ENCODE measurements around the gene GRID2IP. TPM values are rescaled to one million over a fixed set of nuclear protein-coding genes. Genes with fewer than 3 reads are reported as not detected.
A peak's percentile ranks its signal among the peaks of the same experiment; 100 is the strongest.

GRID2IP gene
- total RNA-seq, 4 donors from 2014 or later, result 0.21 to 0.49 TPM; not detected in 2

GRCh38 chr7:6533893-6534495 is 17.3 kb downstream of the GRID2IP start:
- Histone ChIP-seq H3K9me3 (no peaks in the 10 kb centered on the region), H3K36me3 (no peaks in the 10 kb centered on the region), H3K27ac (no peak overlapping the region), H3K4me3 (no peak overlapping the region), H3K27me3 (peaks cover 0 to 24% of the 10 kb centered on the region in 2 donors), H3K4me1 (no peaks in the 10 kb centered on the region)
- no peak for DNase-seq
- intact Hi-C loops (cut with DNase I; ENCODE audit: low total_unique reads), result no loop called here
- TF ChIP-seq, protein P1, sequence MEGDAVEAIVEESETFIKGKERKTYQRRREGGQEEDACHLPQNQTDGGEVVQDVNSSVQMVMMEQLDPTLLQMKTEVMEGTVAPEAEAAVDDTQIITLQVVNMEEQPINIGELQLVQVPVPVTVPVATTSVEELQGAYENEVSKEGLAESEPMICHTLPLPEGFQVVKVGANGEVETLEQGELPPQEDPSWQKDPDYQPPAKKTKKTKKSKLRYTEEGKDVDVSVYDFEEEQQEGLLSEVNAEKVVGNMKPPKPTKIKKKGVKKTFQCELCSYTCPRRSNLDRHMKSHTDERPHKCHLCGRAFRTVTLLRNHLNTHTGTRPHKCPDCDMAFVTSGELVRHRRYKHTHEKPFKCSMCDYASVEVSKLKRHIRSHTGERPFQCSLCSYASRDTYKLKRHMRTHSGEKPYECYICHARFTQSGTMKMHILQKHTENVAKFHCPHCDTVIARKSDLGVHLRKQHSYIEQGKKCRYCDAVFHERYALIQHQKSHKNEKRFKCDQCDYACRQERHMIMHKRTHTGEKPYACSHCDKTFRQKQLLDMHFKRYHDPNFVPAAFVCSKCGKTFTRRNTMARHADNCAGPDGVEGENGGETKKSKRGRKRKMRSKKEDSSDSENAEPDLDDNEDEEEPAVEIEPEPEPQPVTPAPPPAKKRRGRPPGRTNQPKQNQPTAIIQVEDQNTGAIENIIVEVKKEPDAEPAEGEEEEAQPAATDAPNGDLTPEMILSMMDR (IDR thresholded peaks at IDR 0.05), result no peak
- TF ChIP-seq POLR2A (IDR thresholded peaks at IDR 0.05), result no peak

DNA sequence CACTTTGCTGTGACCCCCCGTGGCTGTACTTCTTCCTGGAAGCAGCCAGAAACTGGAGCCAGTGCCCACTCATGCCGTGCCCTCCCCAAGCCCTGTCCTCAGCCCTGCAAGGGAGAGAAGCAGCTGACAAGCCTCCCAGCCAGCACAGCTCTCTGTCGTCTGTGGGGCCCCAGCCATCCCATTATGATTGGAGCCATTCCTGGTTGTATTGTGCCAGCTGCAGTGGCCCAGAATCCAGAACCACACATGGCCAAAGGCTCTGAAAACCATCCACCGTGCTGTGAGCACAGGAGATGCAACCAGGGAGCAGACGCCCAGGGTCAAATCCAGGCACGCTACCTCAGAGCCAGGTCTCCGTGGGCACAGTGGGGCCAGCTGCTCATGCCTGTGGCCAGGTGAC is 18.7 kb downstream of the GRID2IP start:
- Histone ChIP-seq H3K4me1 (no peaks in the 10 kb centered on the region), H3K4me3 (no peak overlapping the region), H3K27me3 (peaks cover 0 to 21% of the 10 kb centered on the region in 2 donors), H3K36me3 (no peaks in the 10 kb centered on the region), H3K9me3 (no peaks in the 10 kb centered on the region), H3K27ac (no peak overlapping the region)
- DNase-seq, result no peak
- TF ChIP-seq, protein P1 (IDR thresholded peaks at IDR 0.05), result no peak
- TF ChIP-seq POLR2A (IDR thresholded peaks at IDR 0.05), result no peak
- intact Hi-C loops (cut with DNase I; ENCODE audit: low total_unique reads), result no loop called here

DNA sequence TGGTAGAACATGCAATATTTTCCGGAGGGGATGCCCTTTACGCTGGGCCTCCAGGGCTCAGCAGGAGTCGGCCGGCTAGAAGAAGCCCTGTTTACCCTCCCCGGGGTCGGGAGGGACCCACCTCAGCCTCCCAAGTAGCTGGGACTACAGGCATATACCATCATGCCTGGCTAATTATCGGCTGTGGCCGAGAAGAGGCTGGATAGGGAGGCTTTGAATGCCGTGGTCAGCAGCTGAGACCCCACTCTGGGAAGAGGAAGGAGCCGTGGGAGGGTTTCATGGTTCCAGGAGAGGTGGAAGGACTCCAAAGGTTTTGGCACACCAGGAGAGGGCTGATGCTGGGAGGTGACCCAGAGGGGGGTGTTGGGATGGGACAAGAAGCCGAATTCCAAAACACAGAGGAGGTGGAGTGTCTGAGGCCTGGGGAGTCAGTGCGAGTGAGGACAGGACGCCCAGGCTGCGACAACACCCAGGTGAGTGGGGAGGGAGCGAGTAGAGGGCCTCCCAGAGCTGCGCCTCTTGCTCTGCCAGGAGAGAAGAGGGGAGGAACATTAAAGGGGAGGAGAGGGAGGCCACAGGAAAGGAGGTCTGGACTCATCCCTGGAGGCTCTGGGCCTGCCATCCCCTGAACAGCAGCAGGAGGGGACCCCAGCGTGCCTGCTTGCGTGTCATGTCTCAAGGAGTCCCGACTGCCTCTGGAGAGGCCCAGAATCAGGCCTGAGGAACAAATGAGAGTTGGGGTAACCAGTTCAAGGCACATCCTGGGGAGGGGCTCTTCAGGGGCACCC is 19.6 kb downstream of the GRID2IP start:
- Histone ChIP-seq H3K4me3 (no peak overlapping the region), H3K9me3 (no peaks in the 10 kb centered on the region), H3K27ac (no peak overlapping the region), H3K4me1 (peaks cover 0 to 4% of the 10 kb centered on the region in 2 donors), H3K27me3 (peaks cover 0 to 21% of the 10 kb centered on the region in 2 donors), H3K36me3 (no peaks in the 10 kb centered on the region)
- intact Hi-C loops (cut with DNase I; ENCODE audit: low total_unique reads), result no loop called here
- TF ChIP-seq POLR2A (IDR thresholded peaks at IDR 0.05), result no peak
- TF ChIP-seq, protein P1 (IDR thresholded peaks at IDR 0.05), result no peak
- DNase-seq, result no peak

- Histone ChIP-seq H3K27me3 (peaks cover 0 to 20% of the 10 kb centered on the region in 2 donors), H3K4me1 (peaks cover 0 to 4% of the 10 kb centered on the region in 2 donors)
- intact Hi-C loops (cut with DNase I; ENCODE audit: low total_unique reads), result no loop called here
Measured at GRCh38 chr7:6530626-6531491, 20.4 kb downstream of the GRID2IP start.

More at GRCh38 chr7:6530626-6531491, 20.4 kb downstream of the GRID2IP start:
- TF ChIP-seq, protein P1 (IDR thresholded peaks at IDR 0.05), result no peak
- no peak for TF ChIP-seq POLR2A (IDR thresholded peaks at IDR 0.05)
- DNase-seq, result no peak
- H3K27ac ChIP-seq, result no peak overlapping the region
- no peaks in the 10 kb centered on the region for H3K36me3 ChIP-seq
- no peaks in the 10 kb centered on the region for H3K9me3 ChIP-seq
- peak overlapping the region in 1 of 2 donors; percentile 11 for H3K4me3 ChIP-seq

All from uterus (tissue), 4 donors.